Measurements from ENCODE around the gene CCDC106.

Gene CCDC106

DNA sequence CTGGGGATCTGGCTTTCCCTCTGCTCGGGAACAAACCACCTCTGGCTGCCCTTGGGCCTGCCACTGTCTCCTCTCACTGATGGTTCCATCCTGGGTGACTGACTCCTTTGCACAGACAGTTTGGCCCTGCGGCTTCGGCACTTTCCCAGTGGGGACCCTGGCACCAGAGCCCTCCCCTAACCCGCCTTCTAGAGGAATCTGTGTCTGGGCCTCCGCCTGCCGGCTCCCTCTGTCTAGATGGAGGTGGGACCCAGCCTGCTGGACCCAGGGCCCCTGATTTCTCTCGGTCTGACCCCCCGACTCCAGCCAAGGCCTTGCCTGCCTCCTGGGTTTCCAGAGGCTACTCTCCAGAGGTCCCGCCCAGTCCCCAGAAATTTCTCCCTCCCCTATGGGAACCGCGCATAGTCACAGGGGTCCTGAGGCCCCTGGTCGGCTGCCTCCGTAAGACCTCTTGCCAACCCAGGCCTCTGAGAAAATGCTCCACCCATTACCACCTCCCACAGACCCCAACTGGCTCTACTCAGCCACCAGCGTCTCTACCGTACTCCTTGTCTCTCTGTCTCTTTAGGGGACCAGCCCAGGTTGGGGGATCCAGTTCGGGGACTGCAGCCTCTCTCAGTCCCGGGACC lies 2.7 kb downstream of the CCDC106 start:
- DNase-seq (ENCODE audit: low spot score): no peak

- DNase-seq (ENCODE audit: low spot score): no peak
These were observed 3.2 kb downstream of the CCDC106 start for GRCh38 chr19:55651236-55651635.

- DNase-seq (ENCODE audit: low spot score): no peak
These were observed 4.5 kb downstream of the CCDC106 start for GRCh38 chr19:55652311-55653128.

GRCh38 chr19:55653651-55654322 lies 5.8 kb downstream of the CCDC106 start:
- DNase-seq (ENCODE audit: low spot score): peak; percentile 98

- DNase-seq (ENCODE audit: low spot score): peak; percentile 99
These were observed 6.4 kb downstream of the CCDC106 start for GRCh38 chr19:55654323-55654867.

DNA sequence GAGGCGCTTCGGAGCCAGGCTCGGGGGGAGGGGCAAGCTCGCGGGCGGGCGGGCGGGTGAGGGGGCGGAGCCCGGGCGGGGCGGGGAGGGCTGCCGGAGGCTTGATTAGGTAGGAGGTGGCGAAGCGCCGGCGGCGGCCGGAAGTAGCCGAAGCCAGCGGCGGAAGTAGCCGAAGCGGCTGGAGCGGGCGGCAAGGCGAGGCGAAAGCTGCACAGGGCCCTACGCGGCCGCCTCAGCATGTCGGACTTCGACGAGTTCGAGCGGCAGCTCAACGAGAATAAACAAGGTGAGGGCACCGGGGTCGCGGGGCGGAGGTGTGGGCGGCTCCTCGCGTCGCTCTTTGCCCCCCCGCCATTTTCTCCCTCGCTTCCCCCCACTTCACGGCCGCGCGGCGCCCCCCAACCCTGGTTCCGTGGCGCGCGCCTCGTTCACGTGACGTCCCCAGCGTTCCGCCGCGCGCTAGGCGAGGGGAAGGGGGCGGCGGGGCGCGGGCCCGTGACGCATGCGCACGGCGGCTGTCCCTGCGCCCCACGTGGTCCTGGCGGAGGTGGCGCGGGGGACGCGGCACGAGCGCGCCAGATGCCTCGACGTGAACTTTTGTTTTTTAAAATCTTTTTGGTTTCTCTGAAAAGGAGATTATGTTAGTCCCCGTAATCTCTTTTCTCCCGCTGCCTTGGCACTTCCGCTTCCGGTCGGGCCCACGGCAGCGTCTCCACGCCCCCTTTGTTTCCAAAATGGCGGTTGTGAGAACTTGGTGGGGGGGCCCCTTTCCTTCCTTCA lies 7.0 kb downstream of the CCDC106 start, which contains the start of gene U2AF2:
U2AF2 (plus strand) TSS at position 168 of the 780 bp plus-strand sequence; CDS start at position 238, 70 bp downstream.
- DNase-seq (ENCODE audit: low spot score): peak; percentile 95

DNA sequence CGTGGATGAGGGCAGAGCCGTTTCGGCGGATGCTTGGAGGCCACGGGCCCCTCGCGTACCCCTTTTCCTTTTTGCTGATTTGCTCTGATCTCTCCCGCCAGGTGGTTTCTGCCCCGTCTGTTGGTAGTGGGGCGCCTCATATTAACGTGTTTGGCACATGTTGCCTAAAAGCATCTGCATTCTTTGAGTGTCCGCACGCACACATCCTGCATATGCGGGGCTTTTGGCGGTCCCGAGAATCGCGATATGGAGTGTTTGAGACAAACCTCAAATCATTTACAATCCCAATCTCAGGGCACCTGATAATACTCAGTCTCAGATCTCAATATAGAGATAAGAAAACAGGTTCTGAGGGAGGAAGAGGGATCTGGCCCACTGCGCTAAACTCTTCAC lies 7.6 kb downstream of the CCDC106 start:
- DNase-seq (ENCODE audit: low spot score): no peak

- DNase-seq (ENCODE audit: low spot score): no peak
These were observed 8.5 kb downstream of the CCDC106 start for GRCh38 chr19:55656552-55656951.

GRCh38 chr19:55656988-55657747 lies 9.2 kb downstream of the CCDC106 start:
- no peak for DNase-seq (ENCODE audit: low spot score)

DNA sequence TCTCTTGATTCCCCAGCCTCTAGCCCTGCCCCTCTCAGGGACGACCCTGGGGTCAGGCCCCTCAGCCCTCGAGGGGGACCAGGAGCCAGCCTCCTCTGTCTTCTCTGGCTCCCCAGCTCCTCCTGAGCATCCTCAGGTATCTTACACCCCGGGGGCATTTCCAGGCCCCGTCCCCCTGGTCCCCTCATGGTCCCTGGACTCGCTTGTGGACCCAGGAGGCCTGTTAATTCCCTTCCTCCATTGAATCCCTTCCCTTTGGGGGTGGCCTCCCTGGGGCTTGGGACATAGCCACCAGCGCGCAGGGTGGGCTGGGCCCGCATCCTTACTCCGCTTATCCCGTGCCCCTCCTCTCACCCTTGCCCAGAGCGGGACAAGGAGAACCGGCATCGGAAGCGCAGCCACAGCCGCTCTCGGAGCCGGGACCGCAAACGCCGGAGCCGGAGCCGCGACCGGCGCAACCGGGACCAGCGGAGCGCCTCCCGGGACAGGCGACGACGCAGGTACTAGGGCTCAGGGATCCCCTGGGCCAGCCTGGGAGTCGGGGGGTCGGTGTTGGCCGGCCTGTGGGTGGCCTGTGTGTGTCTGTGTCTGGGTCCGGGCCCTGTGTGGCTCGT lies 10.9 kb downstream of the CCDC106 start:
- no peak for DNase-seq (ENCODE audit: low spot score)

- DNase-seq (ENCODE audit: low spot score): no peak
These were observed 11.8 kb downstream of the CCDC106 start for GRCh38 chr19:55659822-55660221.

GRCh38 chr19:55660404-55660803 lies 12.4 kb downstream of the CCDC106 start:
- no peak for DNase-seq (ENCODE audit: low spot score)

DNA sequence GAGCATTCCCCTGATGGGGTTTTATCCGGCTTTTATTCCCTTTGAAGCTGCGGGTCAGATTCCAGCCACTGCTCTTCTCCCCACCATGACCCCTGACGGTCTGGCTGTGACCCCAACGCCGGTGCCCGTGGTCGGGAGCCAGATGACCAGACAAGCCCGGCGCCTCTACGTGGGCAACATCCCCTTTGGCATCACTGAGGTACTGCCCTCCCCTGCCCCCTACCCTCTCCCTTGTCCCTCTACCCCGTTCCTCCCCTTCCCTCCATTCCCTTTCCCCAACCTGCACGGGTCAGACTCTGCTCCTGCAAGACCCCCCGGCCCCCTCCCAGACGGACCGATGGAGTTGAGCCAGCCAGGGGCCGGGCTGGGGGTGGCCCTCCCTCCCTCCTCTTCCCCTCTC lies 13.0 kb downstream of the CCDC106 start:
- no peak for DNase-seq (ENCODE audit: low spot score)

- DNase-seq (ENCODE audit: low spot score): no peak
These were observed 13.8 kb downstream of the CCDC106 start for GRCh38 chr19:55661826-55662225.

GRCh38 chr19:55663846-55664536 lies 16.0 kb downstream of the CCDC106 start:
- no peak for DNase-seq (ENCODE audit: low spot score)

- no peak for DNase-seq (ENCODE audit: low spot score)
These were observed 18.5 kb downstream of the CCDC106 start for GRCh38 chr19:55666343-55667005.

- DNase-seq (ENCODE audit: low spot score): no peak
These were observed 19.0 kb downstream of the CCDC106 start for GRCh38 chr19:55667006-55667381.

GRCh38 chr19:55667511-55667910 lies 19.5 kb downstream of the CCDC106 start:
- no peak for DNase-seq (ENCODE audit: low spot score)

DNA sequence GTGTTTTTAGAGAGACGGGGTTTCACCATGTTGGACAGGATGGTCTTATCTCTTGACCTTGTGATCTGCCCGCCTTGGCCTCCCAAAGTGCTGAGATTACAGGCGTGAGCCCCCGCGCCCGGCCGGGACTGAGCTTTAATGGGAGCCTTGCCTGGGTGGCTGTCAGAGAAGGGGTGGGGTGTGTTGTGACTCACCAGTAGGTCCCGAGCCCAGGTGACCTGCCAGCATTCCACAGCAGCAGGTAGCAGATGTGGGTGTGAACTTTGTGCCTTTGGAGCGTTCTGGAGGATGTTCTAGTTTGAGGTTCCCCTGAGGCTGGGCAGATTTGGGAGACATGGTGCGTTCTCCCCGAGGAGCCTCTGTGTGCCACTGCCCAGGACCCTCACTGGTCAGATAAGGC lies 19.9 kb downstream of the CCDC106 start:
- no peak for DNase-seq (ENCODE audit: low spot score)
